ENCODE data around the gene ZDHHC7.
A peak's percentile ranks its signal among the peaks of the same experiment; 100 is the strongest.

GRCh38 chr16:85017151-85017550 is 5.8 kb upstream of the ZDHHC7 start:
- TF ChIP-seq CTCF (IDR thresholded peaks at IDR 0.05) (no peak), POLR2A (IDR thresholded peaks at IDR 0.05) (peak in 1 of 4 donors; percentile 47), POLR2AphosphoS5 (IDR thresholded peaks at IDR 0.05) (no peak)

Data from upper lobe of left lung (tissue), 4 donors.